Right lobe of liver (tissue), 4 donors: ENCODE results near the gene NR2F1-AS1.

Experiments
- CTCF ChIP-seq, 4 donors: fragments of 200-600 bp in 3 of 4; fragments of 450-650 bp in 1 of 4; IDR thresholded peaks; one replicate each; pipeline versions ENCODE4 v1.5.1 to v1.8.0; 2016 to 2022; ENCODE audit warnings: antibody characterized with exemption in 4 of 4, mild to moderate bottlenecking in 2 of 4
- POLR2A ChIP-seq: fragments of 450-650 bp; IDR thresholded peaks from one replicate; pipeline ENCODE4 v1.6.1; 2017; ENCODE audit warnings: antibody characterized with exemption, mild to moderate bottlenecking
- donor health status: DM: no; HTN: no; CAD: no.
- donor health status: DM: no; HTN: no; CAD: no.
- donor health status: DM: no; HTN: yes; CAD: no.

- no peak for TF ChIP-seq CTCF (IDR thresholded peaks at IDR 0.05)
- no peak for TF ChIP-seq POLR2A
Measured at GRCh38 chr5:93592883-93593282, 11.9 kb upstream of the NR2F1-AS1 start.
